Measurements from ENCODE around the gene RPL37.

DNA sequence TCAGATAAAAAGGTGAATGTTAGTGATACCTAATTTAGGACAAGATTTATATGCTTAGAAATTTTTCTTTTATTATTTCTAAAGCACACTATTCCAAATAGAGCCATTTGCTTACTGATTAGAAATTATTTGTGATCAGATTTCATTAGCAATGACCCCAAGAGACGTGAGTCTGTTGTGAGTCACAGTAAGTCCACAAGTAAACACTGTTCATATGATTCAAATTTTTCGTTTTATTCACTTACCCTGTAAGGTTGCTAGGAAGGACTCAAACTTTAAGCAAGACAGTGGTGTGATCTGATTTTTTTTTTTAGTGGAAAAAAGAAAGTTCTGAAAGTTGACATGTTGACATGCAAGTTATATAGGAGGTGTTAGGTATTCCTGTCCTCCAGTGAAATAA lies 7.3 kb upstream of the RPL37 start:
- TF ChIP-seq CTCF (conservative IDR thresholded peaks at IDR 0.05), result no peak
- no peak for TF ChIP-seq ZFX (IDR thresholded peaks at IDR 0.05)

All from C4-2B (cell line).